Body of pancreas (tissue), 4 donors: ENCODE measurements around the gene KRT32. TPM values are rescaled to one million over a fixed set of nuclear protein-coding genes. Genes with fewer than 3 reads are reported as not detected.

Experiments used
- ATAC-seq: fragments of 150-250 bp; one replicate; pipeline ENCODE4 v1.9.1; 2016
- DNase-seq, 4 donors: peaks; one replicate each; pipeline ENCODE4 v3.0.0-alpha.2; 2019
- H3K27ac ChIP-seq, 4 donors: fragments of 200-600 bp; sonication (generic); 1 replicate in 3 of 4; 2 replicates in 1 of 4; pipeline versions ENCODE4 v1.5.1 to v1.6.1; 2016 to 2019; ENCODE audit warnings: mild to moderate bottlenecking in 1 of 4, mixed read lengths in 1 of 4, moderate library complexity in 1 of 4
- H3K27me3 ChIP-seq, 2 donors: fragments of 200-600 bp; sonication (generic); one replicate each; pipeline ENCODE4 v1.6.0; 2016; ENCODE audit warnings: mild to moderate bottlenecking in 1 of 2
- H3K36me3 ChIP-seq, 2 donors: fragments of 200-600 bp; sonication (generic); replicated peaks in 1 of 2; 2 replicates each; pipeline ENCODE4 v1.5.1; 2016; ENCODE audit warnings: low read depth in 2 of 2; ENCODE audit not compliant: insufficient read depth in 1 of 2
- H3K4me1 ChIP-seq: fragments of 200-600 bp; sonication (generic); one replicate; pipeline ENCODE4 v1.6.0; 2016
- H3K4me3 ChIP-seq, 2 donors: fragments of 200-600 bp; sonication (generic); 1 replicate in 1 of 2; 2 replicates in 1 of 2; pipeline ENCODE4 v1.5.1; 2016 to 2019
- H3K9me3 ChIP-seq, 3 donors: fragments of 200-600 bp; sonication (generic); 1 replicate in 2 of 3; 2 replicates in 1 of 3; pipeline ENCODE4 v1.5.1; 2016
- CTCF ChIP-seq, 7 experiments: fragments of 450-650 bp in 4 of 7; fragments of 200-600 bp in 3 of 7; sonication (generic) in 3 of 7; IDR thresholded peaks; one replicate each; pipeline ENCODE4 v1.5.1; 2016 to 2019; ENCODE audit warnings: antibody characterized with exemption in 7 of 7
- POLR2A ChIP-seq, 3 donors: fragments of 450-650 bp; IDR thresholded peaks; one replicate each; pipeline ENCODE4 v1.6.1; 2016; ENCODE audit warnings: antibody characterized with exemption in 3 of 3, mild to moderate bottlenecking in 2 of 3
- WGBS, 2 donors: methylation state at CpG; one replicate each; pipeline ENCODE4 v1.1.5; 2017; 5-methylcytosine and 5-hydroxymethylcytosine counted together
- intact Hi-C: fragments of 100-400 bp; cut with DNase I; formaldehyde crosslinking; loops from one replicate; pipeline ENCODE4 v1.15.1; 2023
- total RNA-seq, 2 donors: library from RNA; depleted of rRNA; stranded (reverse); fragments of >200 nt; gene quantifications; one replicate each; pipeline ENCODE4 v1.1.0, GENCODE V29; 2016

The KRT32 gene
- total RNA-seq, 2 donors from 2014 or later = not detected

- TF ChIP-seq CTCF (IDR thresholded peaks at IDR 0.05) (no peak), POLR2A (IDR thresholded peaks at IDR 0.05) (no peak)
- no peak for ATAC-seq
- no peaks in the 10 kb centered on the region for H3K27me3 ChIP-seq
- H3K36me3 ChIP-seq = no peaks in the 10 kb centered on the region
- no peaks in the 10 kb centered on the region for H3K9me3 ChIP-seq
- H3K4me3 ChIP-seq = no peak overlapping the region
- intact Hi-C loops = no loop called here
- no peak for DNase-seq
- 51 to 54% methylated on average over 7 of the region's 7 CpGs for WGBS, 2 donors
- H3K27ac ChIP-seq = no peak overlapping the region
- H3K4me1 ChIP-seq = no peaks in the 10 kb centered on the region
Observed at GRCh38 chr17:41512546-41513167, 45.5 kb upstream of the KRT32 start.

DNA sequence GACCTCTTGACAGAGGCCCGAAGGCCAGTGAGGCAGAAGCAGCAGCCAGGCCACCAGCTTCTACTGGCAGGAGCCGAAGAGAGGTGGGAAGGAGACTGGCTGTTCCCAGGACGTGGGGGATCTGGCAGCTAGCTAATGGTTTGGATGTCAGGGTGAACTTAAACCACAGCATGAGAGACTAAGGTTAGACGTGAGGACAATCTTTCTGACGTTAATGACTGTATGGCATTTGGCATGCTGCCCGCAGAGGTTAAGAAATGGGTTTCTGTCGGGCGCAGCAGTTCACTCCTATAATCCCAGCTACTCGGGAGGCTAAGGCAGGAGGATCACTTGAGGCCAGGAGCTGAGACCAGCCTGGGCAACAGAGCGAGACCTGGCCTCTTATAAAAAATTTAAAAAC is 44.5 kb upstream of the KRT32 start:
- intact Hi-C loops = no loop called here
- no peak overlapping the region for H3K4me3 ChIP-seq
- WGBS, 2 donors = 60 to 63% methylated on average over 9 to 10 of the region's 10 CpGs

GRCh38 chr17:41511116-41511515 is 43.9 kb upstream of the KRT32 start:
- H3K4me3 ChIP-seq = no peak overlapping the region
- ATAC-seq (no peak), DNase-seq (no peak)
- TF ChIP-seq CTCF (IDR thresholded peaks at IDR 0.05) (no peak), POLR2A (IDR thresholded peaks at IDR 0.05) (no peak)
- no peaks in the 10 kb centered on the region for H3K36me3 ChIP-seq
- 46 to 67% methylated on average over 2 to 4 of the region's 4 CpGs for WGBS, 2 donors
- H3K27ac ChIP-seq = no peak overlapping the region
- H3K4me1 ChIP-seq = no peaks in the 10 kb centered on the region
- no peaks in the 10 kb centered on the region for H3K27me3 ChIP-seq
- no peaks in the 10 kb centered on the region for H3K9me3 ChIP-seq
- intact Hi-C loops = no loop called here

More for the DNA sequence above, 44.5 kb upstream of the KRT32 start:
- DNase-seq = no peak
- Histone ChIP-seq H3K27me3 (no peaks in the 10 kb centered on the region), H3K27ac (no peak overlapping the region), H3K36me3 (no peaks in the 10 kb centered on the region), H3K4me1 (no peaks in the 10 kb centered on the region), H3K9me3 (no peaks in the 10 kb centered on the region)
- no peak for ATAC-seq
- TF ChIP-seq CTCF (IDR thresholded peaks at IDR 0.05) (no peak), POLR2A (IDR thresholded peaks at IDR 0.05) (no peak)

DNA sequence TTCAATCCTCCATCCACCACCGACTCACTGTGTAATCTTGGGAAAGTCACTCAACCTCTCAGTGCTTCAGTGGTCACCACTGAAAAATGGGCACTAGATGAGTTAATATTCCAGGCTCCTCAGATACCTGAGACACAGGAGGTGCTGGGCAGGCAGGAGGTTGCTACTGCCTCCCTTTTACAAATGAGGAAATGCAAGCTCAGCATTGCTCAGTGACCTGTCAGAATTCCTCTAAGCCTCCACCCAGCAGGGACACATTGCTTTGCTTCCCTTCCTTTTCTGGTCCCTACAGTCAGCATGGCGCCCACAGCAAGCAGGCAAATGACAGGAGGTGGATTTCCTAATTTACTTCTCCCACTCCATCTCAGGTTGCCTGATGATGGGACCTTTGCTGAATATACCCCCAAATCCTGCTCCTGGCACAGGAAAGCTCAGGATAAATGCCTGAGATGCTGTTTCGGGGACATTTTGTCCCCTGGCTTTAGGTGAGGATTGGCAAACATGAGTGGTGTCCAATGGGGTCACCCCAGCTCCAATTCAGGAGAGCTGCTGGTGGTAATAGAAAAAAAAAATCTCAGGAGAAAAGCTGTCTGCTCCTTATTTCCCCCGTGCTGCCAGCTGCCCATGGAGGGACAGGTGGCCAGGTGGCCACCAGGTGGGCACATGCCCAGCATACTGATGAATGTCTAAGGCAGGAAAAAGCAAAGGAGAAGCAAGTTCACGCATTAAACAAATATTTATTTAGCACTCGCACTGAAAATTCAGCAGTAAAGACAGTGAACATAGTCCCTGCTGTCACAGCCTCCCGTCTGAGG is 43.3 kb upstream of the KRT32 start:
- no peaks in the 10 kb centered on the region for H3K36me3 ChIP-seq
- no peaks in the 10 kb centered on the region for H3K9me3 ChIP-seq
- 53 to 56% methylated on average over 7 of the region's 7 CpGs for whole genome bisulfite sequencing, 2 donors
- no peaks in the 10 kb centered on the region for H3K27me3 ChIP-seq
- intact Hi-C loops = no loop called here
- ATAC-seq (no peak), DNase-seq (no peak)
- H3K4me1 ChIP-seq = no peaks in the 10 kb centered on the region
- no peak for TF ChIP-seq POLR2A (IDR thresholded peaks at IDR 0.05)
- no peak for TF ChIP-seq CTCF (IDR thresholded peaks at IDR 0.05)
- no peak overlapping the region for H3K4me3 ChIP-seq
- H3K27ac ChIP-seq = no peak overlapping the region
